Endothelial cell of umbilical vein (primary cell): Measurements from ENCODE around the gene C17orf58. TPM values are rescaled to one million over a fixed set of nuclear protein-coding genes. Genes with fewer than 3 reads are reported as not detected.

Experiments
- BruUV-seq: library from RNA; stranded (reverse); fragments of 400-500 nt; replicated peaks from 2 replicates; lab custom pipeline; 2021; lab: Mats Ljungman, UMichigan
- CTCF ChIA-PET: fragments of 300-600, 350-600 bp; sonication (Branson Sonifier 250); formaldehyde crosslinking; loops from one replicate; lab custom pipeline; 2021; ENCODE audit warnings: antibody characterized with exemption, inconsistent platforms; lab: Charles Lee
- POLR2A ChIA-PET: fragments of 300-600, 350-600 bp; sonication (Branson Sonifier 250); formaldehyde crosslinking; loops from one replicate; lab custom pipeline; 2021; ENCODE audit warnings: antibody characterized with exemption, inconsistent platforms; lab: Charles Lee
- DNase-seq: peaks from one replicate; pipeline ENCODE4 v3.0.0-alpha.2; 2011; ENCODE audit warnings: low read depth, low spot score
- FAIRE-seq: peaks from 2 replicates; lab custom pipeline; 2011; peaks lifted over from hg19 to GRCh38; lab: Jason Lieb, UNC
- H2AFZ ChIP-seq: 2 replicates; pipeline ENCODE4 v1.6.0; 2012; ENCODE audit warnings: low read depth, low read length, control low read depth, inconsistent platforms
- H3K27ac ChIP-seq: 2 replicates; pipeline ENCODE4 v1.5.1; 2011; ENCODE audit warnings: low read depth, mild to moderate bottlenecking, control low read depth, low read length, moderate library complexity; ENCODE audit not compliant: insufficient read depth
- H3K27me3 ChIP-seq, 2 experiments: 2 replicates each; pipeline versions ENCODE4 v1.6.0 to v1.6.1; 2011; ENCODE audit warnings: low read length in 2 of 2, mixed read lengths in 1 of 2; ENCODE audit not compliant: control insufficient read depth in 2 of 2, insufficient read depth in 2 of 2
- H3K36me3 ChIP-seq, 2 experiments: 2 replicates in 1 of 2; 3 replicates in 1 of 2; pipeline ENCODE4 v1.5.1; 2011; ENCODE audit warnings: low read length in 2 of 2, mild to moderate bottlenecking in 1 of 2, moderate library complexity in 1 of 2; ENCODE audit not compliant: control insufficient read depth in 2 of 2, insufficient read depth in 2 of 2; ENCODE audit errors: extremely low read depth in 1 of 2
- H3K4me1 ChIP-seq: 3 replicates; pipeline ENCODE4 v1.5.1; 2011; ENCODE audit warnings: mild to moderate bottlenecking, low read length; ENCODE audit not compliant: control insufficient read depth, insufficient read depth; ENCODE audit errors: extremely low read depth
- H3K4me2 ChIP-seq: 2 replicates; pipeline ENCODE4 v1.6.1; 2011; ENCODE audit warnings: low read length, control low read depth, mixed read lengths; ENCODE audit not compliant: insufficient read depth
- H3K4me3 ChIP-seq, 3 experiments: fragments of 200-600 bp in 1 of 3; sonication (generic), shearing (Covaris generic) in 1 of 3; replicated peaks in 1 of 3; 2 replicates each; pipeline ENCODE4 v1.5.1; 2011 to 2016; ENCODE audit warnings: control low read depth in 3 of 3, low read length in 3 of 3, mild to moderate bottlenecking in 2 of 3, inconsistent platforms in 1 of 3, low read depth in 1 of 3, moderate library complexity in 1 of 3; ENCODE audit not compliant: insufficient read depth in 1 of 3
- H3K79me2 ChIP-seq: 2 replicates; pipeline ENCODE4 v1.6.0; 2012; ENCODE audit warnings: low read length, inconsistent platforms; ENCODE audit not compliant: control insufficient read depth, insufficient read depth
- H3K9ac ChIP-seq: replicated peaks from 2 replicates; pipeline ENCODE3; 2011; ENCODE audit warnings: low read length, control low read depth; ENCODE audit not compliant: insufficient read depth; ENCODE audit errors: extremely low read depth
- H3K9me1 ChIP-seq: replicated peaks from 3 replicates; pipeline ENCODE4 v1.6.0; 2011; ENCODE audit warnings: mild to moderate bottlenecking, low read length; ENCODE audit not compliant: control insufficient read depth, insufficient read depth; ENCODE audit errors: extremely low read depth
- H3K9me3 ChIP-seq: replicated peaks from 2 replicates; pipeline ENCODE4 v1.5.1; 2012; ENCODE audit warnings: low read length, inconsistent platforms; ENCODE audit not compliant: control insufficient read depth, insufficient read depth
- H4K20me1 ChIP-seq: replicated peaks from 2 replicates; pipeline ENCODE3; 2011; ENCODE audit warnings: mild to moderate bottlenecking, low read length; ENCODE audit not compliant: control insufficient read depth, insufficient read depth; ENCODE audit errors: extremely low read depth
- CTCF ChIP-seq, 2 donors: IDR thresholded peaks; 1 replicate in 1 of 2; 2 replicates in 1 of 2; pipeline ENCODE4 v1.5.1; 2011; ENCODE audit warnings: low read length in 2 of 2, mild to moderate bottlenecking in 2 of 2, moderate library complexity in 2 of 2, control low read depth in 1 of 2, inconsistent platforms in 1 of 2, low read depth in 1 of 2; ENCODE audit not compliant: insufficient read depth in 1 of 2; ENCODE audit errors: extremely low read depth in 1 of 2
- EZH2 ChIP-seq: IDR thresholded peaks from 2 replicates; pipeline ENCODE4 v1.6.1; 2012; ENCODE audit warnings: borderline replicate concordance, low read depth, mild to moderate bottlenecking, moderate library complexity, low read length, inconsistent platforms; ENCODE audit not compliant: severe bottlenecking
- FOS ChIP-seq: IDR thresholded peaks from 2 replicates; pipeline ENCODE4 v1.6.1; 2011; ENCODE audit warnings: mild to moderate bottlenecking, low read length, moderate library complexity, borderline replicate concordance; ENCODE audit not compliant: insufficient read depth
- GATA2 ChIP-seq: IDR thresholded peaks from 2 replicates; pipeline ENCODE4 v1.7.0; 2011; ENCODE audit warnings: low read depth, mild to moderate bottlenecking, moderate library complexity, mixed read lengths, low read length; ENCODE audit not compliant: insufficient read length, insufficient read depth
- JUN ChIP-seq: IDR thresholded peaks from 2 replicates; pipeline ENCODE4 v1.6.1; 2011; ENCODE audit warnings: borderline replicate concordance, low read depth; ENCODE audit not compliant: insufficient read length, insufficient read depth
- MAX ChIP-seq: IDR thresholded peaks from 2 replicates; pipeline ENCODE4 v1.6.1; 2011; ENCODE audit not compliant: insufficient read depth, insufficient read length
- MYC ChIP-seq: IDR thresholded peaks from one replicate; pipeline ENCODE4 v1.6.1; 2011; ENCODE audit warnings: mild to moderate bottlenecking, low read depth, low read length
- POLR2A ChIP-seq: IDR thresholded peaks from 2 replicates; pipeline ENCODE4 v1.6.1; 2012; ENCODE audit warnings: low read depth, mild to moderate bottlenecking, control low read depth, low read length
- POLR2AphosphoS5 ChIP-seq: IDR thresholded peaks from 2 replicates; pipeline ENCODE4 v1.6.1; 2012; ENCODE audit warnings: low read depth, mild to moderate bottlenecking, control low read depth, low read length, moderate library complexity; ENCODE audit not compliant: insufficient read depth
- dilution Hi-C: fragments of 300-500 bp; cut with MboI; formaldehyde crosslinking; loops from one replicate; pipeline ENCODE4 v1.15.0; 2019; ENCODE audit warnings: low sequenced_read_pairs; ENCODE audit not compliant: extremely low pct_ligation_motif_present
- intact Hi-C: fragments of 100-400 bp; cut with micrococcal nuclease; formaldehyde crosslinking; loops from one replicate; pipeline ENCODE4 v1.10.0; 2022
- polyA plus RNA-seq, 4 experiments: library from polyadenylated mRNA; depleted of rRNA in 3 of 4; stranded (reverse) in 3 of 4; unstranded in 1 of 4; fragments of >200 nt; gene quantifications; 2 replicates each; pipeline versions ENCODE4 v1.2.1 to v1.2.3, GENCODE V29; 2011 to 2012; ENCODE audit warnings: missing spikeins in 1 of 4
- total RNA-seq: library from RNA; stranded (reverse); gene quantifications from 2 replicates; pipeline ENCODE4 v1.2.3, GENCODE V29; 2021

Gene C17orf58
- total and polyA plus RNA-seq, 2 donors (not counting 3 experiments of a cell fraction or from before 2014, with no cell fraction given) = 24.5 to 35.5 TPM

GRCh38 chr17:68035131-68035522 is 38.9 kb upstream of the C17orf58 start:
- no TSS peak for BruUV-seq
- FAIRE-seq = no peak
- POLR2A ChIA-PET = interaction anchor here (0.8 to 1.8 kb wide), 5 partner anchors 13 to 422 kb away, joined by 3 to 6 read pairs (median 4); partner anchors contain the start of gene WIPI1
- dilution Hi-C loops = no loop called here
- H3K36me3 ChIP-seq = peaks cover 4 to 10% of the 10 kb centered on the region in 2 experiments
- no peaks in the 10 kb centered on the region for H3K27me3 ChIP-seq
- intact Hi-C loops = loop anchor here (1.0 to 2.0 kb wide), 6 partner anchors 15 to 209 kb away; no protein-coding TSS in a partner anchor
- H4K20me1 ChIP-seq = no peaks in the 10 kb centered on the region
- peak overlapping the region in 1 of 3 experiments; percentile 58 for H3K4me3 ChIP-seq
- no peak overlapping the region for H2AFZ ChIP-seq
- H3K9me3 ChIP-seq = no peaks in the 10 kb centered on the region
- H3K4me2 ChIP-seq = peak overlapping the region; percentile 76
- H3K4me1 ChIP-seq = peaks cover 19% of the 10 kb centered on the region
- CTCF ChIA-PET = interaction anchor here (0.6 to 2.0 kb wide), 2 partner anchors 15 to 401 kb away, joined by 4 to 8 read pairs; no protein-coding TSS in a partner anchor
- peak overlapping the region; percentile 14 for H3K9ac ChIP-seq
- peaks cover 43% of the 10 kb centered on the region for H3K79me2 ChIP-seq
- no peak overlapping the region for H3K27ac ChIP-seq
- no peak for TF ChIP-seq JUN
- TF ChIP-seq EZH2 = no peak
- no peaks in the 10 kb centered on the region for H3K9me1 ChIP-seq
- DNase-seq = no peak

- dilution Hi-C loops (no loop called here), intact Hi-C loops (loop anchor here (2.0 kb wide), 1 partner anchor 66 kb away; no protein-coding TSS in a partner anchor)
- no peaks in the 10 kb centered on the region for H4K20me1 ChIP-seq
- peaks cover 19% of the 10 kb centered on the region for H3K4me1 ChIP-seq
- H3K36me3 ChIP-seq = peaks cover 3 to 7% of the 10 kb centered on the region in 2 experiments
- no peak for DNase-seq
- ChIA-PET POLR2A (no interaction called here), CTCF (interaction anchor here (1.1 kb wide), 1 partner anchor 14 kb away, joined by 3 read pairs; no protein-coding TSS in a partner anchor)
- no peaks in the 10 kb centered on the region for H3K9me3 ChIP-seq
- H3K4me3 ChIP-seq = no peak overlapping the region
- H3K4me2 ChIP-seq = peak overlapping the region; percentile 76
- peaks cover 39% of the 10 kb centered on the region for H3K79me2 ChIP-seq
- no peak overlapping the region for H3K27ac ChIP-seq
- no peak for FAIRE-seq
- TF ChIP-seq GATA2 (no peak), MYC (no peak), POLR2A (no peak), POLR2AphosphoS5 (no peak), JUN (no peak), FOS (no peak), MAX (no peak), CTCF (IDR thresholded peaks at IDR 0.05; ENCODE audit: extremely low read depth in 1 of 2, insufficient read depth in 1 of 2, low read depth in 1 of 2, low read length in 2 of 2) (no peak), EZH2 (no peak)
- H2AFZ ChIP-seq = peak overlapping the region; percentile 82
- H3K9ac ChIP-seq = no peak overlapping the region
- no TSS peak for BruUV-seq
- H3K27me3 ChIP-seq = no peaks in the 10 kb centered on the region
- no peaks in the 10 kb centered on the region for H3K9me1 ChIP-seq
Observed at GRCh38 chr17:68034452-68034776, 38.1 kb upstream of the C17orf58 start.
